Stimulated activated CD4-positive, alpha-beta T cell treated with anti-CD3 and anti-CD28 coated beads, Interleukin-4, amount 100 ng/mL, for 24 hours (primary cell): ENCODE measurements around the gene NAT14.
"Not testable (repeated sequence)": the region's sequence is repeated elsewhere in the genome, so short reads cannot be mapped to it uniquely, and the experiment has no call there.

ENCODE experiments used
- DNase-seq: peaks from one replicate; pipeline ENCODE4 v3.0.0-alpha.2; 2020

The NAT14 gene

GRCh38 chr19:55487924-55488687, 3.1 kb downstream of the NAT14 start, which contains the start of gene SSC5D:
SSC5D (plus strand) TSS chr19:55488436; CDS start chr19:55488590, 154 bp downstream.
- no peak for DNase-seq

- DNase-seq: no peak
Observed at GRCh38 chr19:55488986-55489710, 4.2 kb downstream of the NAT14 start.

- DNase-seq: no peak
Observed at GRCh38 chr19:55489711-55490477, 4.9 kb downstream of the NAT14 start.

- no peak for DNase-seq
Observed at GRCh38 chr19:55490478-55491432, 5.8 kb downstream of the NAT14 start.

- no peak for DNase-seq
Observed at GRCh38 chr19:55491546-55492360, 6.8 kb downstream of the NAT14 start.

- no peak for DNase-seq
Observed at GRCh38 chr19:55492362-55492944, 7.5 kb downstream of the NAT14 start.

- no peak for DNase-seq
Observed at GRCh38 chr19:55493052-55493644, 8.2 kb downstream of the NAT14 start.

- no peak for DNase-seq
Observed at GRCh38 chr19:55493645-55494171, 8.7 kb downstream of the NAT14 start.

GRCh38 chr19:55494172-55494761, 9.3 kb downstream of the NAT14 start:
- DNase-seq: no peak

GRCh38 chr19:55495646-55496349, 10.8 kb downstream of the NAT14 start:
- DNase-seq: no peak

GRCh38 chr19:55496820-55497219, 11.8 kb downstream of the NAT14 start:
- not testable (repeated sequence) for DNase-seq

- DNase-seq: no peak
Observed at GRCh38 chr19:55497763-55498162, 12.8 kb downstream of the NAT14 start.

- no peak for DNase-seq
Observed at GRCh38 chr19:55498246-55498840, 13.4 kb downstream of the NAT14 start.

GRCh38 chr19:55500368-55500952, 15.5 kb downstream of the NAT14 start:
- DNase-seq: no peak

- no peak for DNase-seq
Observed at GRCh38 chr19:55502197-55502952, 17.4 kb downstream of the NAT14 start.

- DNase-seq: no peak
Observed at GRCh38 chr19:55503157-55503501, 18.1 kb downstream of the NAT14 start.

- peak; percentile 93 for DNase-seq
Observed at GRCh38 chr19:55503502-55504251, 18.7 kb downstream of the NAT14 start.
